ENCODE results near the gene CACUL1.

The CACUL1 gene

GRCh38 chr10:118626953-118627352 lies 127.8 kb downstream of the CACUL1 start:
- Histone ChIP-seq H3K27ac (ENCODE audit: insufficient read depth, low read length, poor library complexity, severe bottlenecking) (no peak overlapping the region), H3K4me3 (ENCODE audit: insufficient read depth, low read depth, low read length, poor library complexity, severe bottlenecking) (no peak overlapping the region), H3K36me3 (ENCODE audit: control insufficient read depth, insufficient read depth, low read length) (no peaks in the 10 kb centered on the region), H3K4me1 (ENCODE audit: control insufficient read depth, insufficient read depth, low read length, poor library complexity, severe bottlenecking) (no peaks in the 10 kb centered on the region), H3K27me3 (replicated peaks; ENCODE audit: control insufficient read depth, insufficient read depth, low read length, poor library complexity, severe bottlenecking) (no peaks in the 10 kb centered on the region), H3K9me3 (ENCODE audit: control insufficient read depth, low read length) (no peaks in the 10 kb centered on the region)
- no peak for DNase-seq

All from effector memory CD4-positive, alpha-beta T cell (primary cell).